Measurements from ENCODE around the gene TRMU. TPM values are rescaled to one million over a fixed set of nuclear protein-coding genes. Genes with fewer than 3 reads are reported as not detected.

The TRMU gene
- total RNA-seq, 1 experiment from 2014 or later, result 46.6 TPM

GRCh38 chr22:46287873-46288751 is 47.4 kb upstream of the TRMU start:
- Mint-ChIP-seq H3K9me3 (ENCODE audit: unreplicated experiment) (no peaks in the 10 kb centered on the region), H3K4me1 (ENCODE audit: insufficient read depth, unreplicated experiment) (no peaks in the 10 kb centered on the region), H3K36me3 (ENCODE audit: insufficient read depth, unreplicated experiment) (peaks cover 54% of the 10 kb centered on the region), H3K4me3 (ENCODE audit: unreplicated experiment) (no peak overlapping the region), H3K27me3 (ENCODE audit: insufficient read depth, unreplicated experiment) (no peaks in the 10 kb centered on the region), H3K27ac (ENCODE audit: low read depth, unreplicated experiment) (no peak overlapping the region)
- ChIA-PET CTCF (interaction anchor here (0.7 kb wide), 2 partner anchors 29 to 277 kb away, joined by 3 read pairs; no protein-coding TSS in a partner anchor), POLR2A (interaction anchor here (0.6 to 0.7 kb wide), 2 partner anchors 27 to 1005 kb away, joined by 3 read pairs; no protein-coding TSS in a partner anchor)
- TF ChIP-seq, protein P1, sequence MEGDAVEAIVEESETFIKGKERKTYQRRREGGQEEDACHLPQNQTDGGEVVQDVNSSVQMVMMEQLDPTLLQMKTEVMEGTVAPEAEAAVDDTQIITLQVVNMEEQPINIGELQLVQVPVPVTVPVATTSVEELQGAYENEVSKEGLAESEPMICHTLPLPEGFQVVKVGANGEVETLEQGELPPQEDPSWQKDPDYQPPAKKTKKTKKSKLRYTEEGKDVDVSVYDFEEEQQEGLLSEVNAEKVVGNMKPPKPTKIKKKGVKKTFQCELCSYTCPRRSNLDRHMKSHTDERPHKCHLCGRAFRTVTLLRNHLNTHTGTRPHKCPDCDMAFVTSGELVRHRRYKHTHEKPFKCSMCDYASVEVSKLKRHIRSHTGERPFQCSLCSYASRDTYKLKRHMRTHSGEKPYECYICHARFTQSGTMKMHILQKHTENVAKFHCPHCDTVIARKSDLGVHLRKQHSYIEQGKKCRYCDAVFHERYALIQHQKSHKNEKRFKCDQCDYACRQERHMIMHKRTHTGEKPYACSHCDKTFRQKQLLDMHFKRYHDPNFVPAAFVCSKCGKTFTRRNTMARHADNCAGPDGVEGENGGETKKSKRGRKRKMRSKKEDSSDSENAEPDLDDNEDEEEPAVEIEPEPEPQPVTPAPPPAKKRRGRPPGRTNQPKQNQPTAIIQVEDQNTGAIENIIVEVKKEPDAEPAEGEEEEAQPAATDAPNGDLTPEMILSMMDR (IDR thresholded peaks at IDR 0.05; ENCODE audit: unreplicated experiment), result no peak
- no TSS peak for BruUV-seq (replicated peaks)
- no peak for DNase-seq (ENCODE audit: unreplicated experiment)
- intact Hi-C loops (cut with micrococcal nuclease), result no loop called here

DNA sequence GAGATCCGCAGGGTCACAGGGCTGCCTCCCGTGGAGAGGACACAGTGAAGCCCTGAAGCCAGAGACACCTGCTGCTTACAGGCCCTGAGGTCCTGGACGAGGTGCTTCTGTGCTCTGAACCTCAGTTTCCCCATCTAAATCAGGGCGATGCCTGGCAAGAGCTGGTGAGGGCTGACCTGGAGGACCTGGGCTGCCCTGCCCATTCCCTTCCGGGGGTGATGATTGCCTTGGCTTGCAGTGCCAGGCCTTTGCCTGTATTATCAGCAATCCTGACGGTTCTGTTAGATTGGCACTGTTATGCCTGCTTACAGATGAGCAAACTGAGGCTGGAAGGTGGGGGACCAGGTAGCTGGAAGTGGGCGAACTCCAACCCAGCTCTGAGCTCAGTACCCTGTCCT is 46.7 kb upstream of the TRMU start:
- H3K4me3 Mint-ChIP-seq (ENCODE audit: unreplicated experiment), result no peak overlapping the region
- DNase-seq (ENCODE audit: unreplicated experiment), result no peak
- no TSS peak for BruUV-seq (replicated peaks)

GRCh38 chr22:46289244-46289891 is 46.1 kb upstream of the TRMU start:
- POLR2A ChIA-PET, result no interaction called here
- DNase-seq (ENCODE audit: unreplicated experiment), result no peak
- TF ChIP-seq, protein P1 (IDR thresholded peaks at IDR 0.05; ENCODE audit: unreplicated experiment), result no peak
- intact Hi-C loops (cut with micrococcal nuclease), result no loop called here
- H3K27ac Mint-ChIP-seq (ENCODE audit: low read depth, unreplicated experiment), result no peak overlapping the region
- no peaks in the 10 kb centered on the region for H3K4me1 Mint-ChIP-seq (ENCODE audit: insufficient read depth, unreplicated experiment)
- H3K36me3 Mint-ChIP-seq (ENCODE audit: insufficient read depth, unreplicated experiment), result peaks cover 46% of the 10 kb centered on the region
- H3K4me3 Mint-ChIP-seq (ENCODE audit: unreplicated experiment), result no peak overlapping the region
- no peaks in the 10 kb centered on the region for H3K27me3 Mint-ChIP-seq (ENCODE audit: insufficient read depth, unreplicated experiment)
- H3K9me3 Mint-ChIP-seq (ENCODE audit: unreplicated experiment), result no peaks in the 10 kb centered on the region
- BruUV-seq (replicated peaks), result no TSS peak
- CTCF ChIA-PET, result interaction anchor here (0.6 to 0.7 kb wide), 3 partner anchors 27 to 253 kb away, joined by 3 to 5 read pairs (median 4); no protein-coding TSS in a partner anchor

More for the DNA sequence above, 46.7 kb upstream of the TRMU start:
- Mint-ChIP-seq H3K27me3 (ENCODE audit: insufficient read depth, unreplicated experiment) (no peaks in the 10 kb centered on the region), H3K9me3 (ENCODE audit: unreplicated experiment) (no peaks in the 10 kb centered on the region), H3K4me1 (ENCODE audit: insufficient read depth, unreplicated experiment) (no peaks in the 10 kb centered on the region), H3K36me3 (ENCODE audit: insufficient read depth, unreplicated experiment) (peaks cover 48% of the 10 kb centered on the region), H3K27ac (ENCODE audit: low read depth, unreplicated experiment) (no peak overlapping the region)
- TF ChIP-seq, protein P1 (IDR thresholded peaks at IDR 0.05; ENCODE audit: unreplicated experiment), result no peak
- intact Hi-C loops (cut with micrococcal nuclease), result no loop called here
- CTCF ChIA-PET, result interaction anchor here (0.7 kb wide), 3 partner anchors 28 to 278 kb away, joined by 3 to 5 read pairs (median 3); no protein-coding TSS in a partner anchor
- POLR2A ChIA-PET, result no interaction called here
